Activated CD4-positive, alpha-beta T cell treated with anti-CD3 and anti-CD28 coated beads, Interleukin-10, Interleukin-2, amounts not matched to agents 100 ng/mL and 50 ng/mL, durations not matched to agents 16 hours and 8 hours (primary cell): ENCODE results near the gene ITPKB.
"Not testable (repeated sequence)": the region's sequence is repeated elsewhere in the genome, so short reads cannot be mapped to it uniquely, and the experiment has no call there.

Experiments used
- DNase-seq: peaks from one replicate; pipeline ENCODE4 v3.0.0-alpha.2; 2020

ITPKB gene

GRCh38 chr1:226649244-226649643 is 89.8 kb downstream of the ITPKB start:
- no peak for DNase-seq

GRCh38 chr1:226648421-226648820 is 90.7 kb downstream of the ITPKB start:
- DNase-seq, result no peak

- DNase-seq, result no peak
Observed at GRCh38 chr1:226647719-226648118, 91.4 kb downstream of the ITPKB start.

GRCh38 chr1:226646870-226647449 is 92.1 kb downstream of the ITPKB start:
- no peak for DNase-seq

GRCh38 chr1:226646026-226646869 is 92.8 kb downstream of the ITPKB start:
- DNase-seq, result no peak

GRCh38 chr1:226645279-226645976 is 93.7 kb downstream of the ITPKB start:
- DNase-seq, result no peak

- DNase-seq, result no peak
Observed at GRCh38 chr1:226644541-226645176, 94.4 kb downstream of the ITPKB start.

- DNase-seq, result peak; percentile 37
Observed at GRCh38 chr1:226643611-226644540, 95.2 kb downstream of the ITPKB start.

- peak; percentile 81 for DNase-seq
Observed at GRCh38 chr1:226643177-226643576, 95.9 kb downstream of the ITPKB start.

GRCh38 chr1:226642421-226642820 is 96.7 kb downstream of the ITPKB start:
- no peak for DNase-seq

- no peak for DNase-seq
Observed at GRCh38 chr1:226641671-226642231, 97.3 kb downstream of the ITPKB start.

GRCh38 chr1:226640321-226641136 is 98.6 kb downstream of the ITPKB start:
- DNase-seq, result no peak

- DNase-seq, result no peak
Observed at GRCh38 chr1:226639631-226640061, 99.4 kb downstream of the ITPKB start.

- DNase-seq, result not testable (repeated sequence)
Observed at GRCh38 chr1:226639206-226639605, 99.9 kb downstream of the ITPKB start.

GRCh38 chr1:226638608-226639007 is 100.5 kb downstream of the ITPKB start:
- no peak for DNase-seq

- no peak for DNase-seq
Observed at GRCh38 chr1:226638001-226638601, 101.0 kb downstream of the ITPKB start.

GRCh38 chr1:226637147-226637935 is 101.7 kb downstream of the ITPKB start:
- no peak for DNase-seq

- DNase-seq, result no peak
Observed at GRCh38 chr1:226636847-226637096, 102.3 kb downstream of the ITPKB start.

- DNase-seq, result peak; percentile 57
Observed at GRCh38 chr1:226635456-226635941, 103.6 kb downstream of the ITPKB start.
